Aorta (tissue), 5 donors: Measurements from ENCODE around the gene CFAP251. TPM values are rescaled to one million over a fixed set of nuclear protein-coding genes. Genes with fewer than 3 reads are reported as not detected.

ENCODE experiments used
- ATAC-seq: fragments of 200-7000 bp; cut with Tn5 transposase; one replicate; pipeline ENCODE4 v1.9.1; 2022; ENCODE audit warnings: moderate library complexity; ENCODE audit not compliant: low FRiP score
- DNase-seq, 2 donors: peaks; one replicate each; pipeline ENCODE4 v3.0.0-alpha.2; 2020
- H3K27ac ChIP-seq, 2 donors: one replicate each; pipeline ENCODE4 v1.5.1; 2013; ENCODE audit warnings: low read length in 2 of 2, mild to moderate bottlenecking in 2 of 2, moderate library complexity in 2 of 2, control low read depth in 1 of 2, inconsistent platforms in 1 of 2, low read depth in 1 of 2
- H3K27me3 ChIP-seq, 2 donors: one replicate each; pipeline ENCODE4 v1.6.1; 2013; ENCODE audit warnings: control low read depth in 1 of 2, low read length in 1 of 2, mild to moderate bottlenecking in 1 of 2, moderate library complexity in 1 of 2; ENCODE audit not compliant: insufficient read depth in 2 of 2, control insufficient read depth in 1 of 2
- H3K36me3 ChIP-seq, 2 donors: one replicate each; pipeline ENCODE4 v1.6.1; 2013; ENCODE audit warnings: control low read depth in 1 of 2, low read length in 1 of 2, mild to moderate bottlenecking in 1 of 2; ENCODE audit not compliant: insufficient read depth in 2 of 2, control insufficient read depth in 1 of 2
- H3K4me1 ChIP-seq, 2 donors: one replicate each; pipeline ENCODE4 v1.6.1; 2013; ENCODE audit warnings: low read length in 2 of 2, control low read depth in 1 of 2, mild to moderate bottlenecking in 1 of 2, moderate library complexity in 1 of 2; ENCODE audit not compliant: insufficient read depth in 2 of 2, control insufficient read depth in 1 of 2
- H3K4me3 ChIP-seq, 2 donors: one replicate each; pipeline ENCODE4 v1.5.1; 2013; ENCODE audit warnings: low read length in 2 of 2, control low read depth in 1 of 2, mild to moderate bottlenecking in 1 of 2
- H3K9me3 ChIP-seq: one replicate; pipeline ENCODE4 v1.6.1; 2013; ENCODE audit warnings: mild to moderate bottlenecking, low read length; ENCODE audit not compliant: control insufficient read depth
- WGBS, 2 donors: extraction: QIAGEN DNeasy Blood & Tissue Kit; methylation state at CpG; one replicate each; pipeline ENCODE4 v1.1.7; 2013; 5-methylcytosine and 5-hydroxymethylcytosine counted together
- intact Hi-C, 2 donors: fragments of 100-400 bp; cut with DNase I; formaldehyde crosslinking; loops; one replicate each; pipeline versions ENCODE4 v1.14.2 to v1.15.0; 2022
- polyA plus RNA-seq, 2 donors: library from polyadenylated mRNA; stranded (reverse); fragments of 200-250 nt; gene quantifications; one replicate each; pipeline ENCODE4 v1.2.3, GENCODE V29; 2013
- total RNA-seq, 2 donors: library from RNA; stranded (reverse); fragmentation: NEBNext Ultra II Directional; extraction: Animal tissue kit (Norgen Biotek cat#: 25700); gene quantifications; one replicate each; pipeline ENCODE4 v1.2.1, GENCODE V29; 2021
- donor health status: healthy with polysubstance abuse.
- donor health status: Bipolar disorder and iron deficiency.
- donor health status: DM: no; HTN: no; CAD: no.
- donor health status: DM: no; HTN: no; CAD: no.
- donor health status: DM: yes; HTN: yes; CAD: no.

The CFAP251 gene
- total and polyA plus RNA-seq, 4 donors, result 0.88 to 3.9 (median 2.2) TPM

DNA sequence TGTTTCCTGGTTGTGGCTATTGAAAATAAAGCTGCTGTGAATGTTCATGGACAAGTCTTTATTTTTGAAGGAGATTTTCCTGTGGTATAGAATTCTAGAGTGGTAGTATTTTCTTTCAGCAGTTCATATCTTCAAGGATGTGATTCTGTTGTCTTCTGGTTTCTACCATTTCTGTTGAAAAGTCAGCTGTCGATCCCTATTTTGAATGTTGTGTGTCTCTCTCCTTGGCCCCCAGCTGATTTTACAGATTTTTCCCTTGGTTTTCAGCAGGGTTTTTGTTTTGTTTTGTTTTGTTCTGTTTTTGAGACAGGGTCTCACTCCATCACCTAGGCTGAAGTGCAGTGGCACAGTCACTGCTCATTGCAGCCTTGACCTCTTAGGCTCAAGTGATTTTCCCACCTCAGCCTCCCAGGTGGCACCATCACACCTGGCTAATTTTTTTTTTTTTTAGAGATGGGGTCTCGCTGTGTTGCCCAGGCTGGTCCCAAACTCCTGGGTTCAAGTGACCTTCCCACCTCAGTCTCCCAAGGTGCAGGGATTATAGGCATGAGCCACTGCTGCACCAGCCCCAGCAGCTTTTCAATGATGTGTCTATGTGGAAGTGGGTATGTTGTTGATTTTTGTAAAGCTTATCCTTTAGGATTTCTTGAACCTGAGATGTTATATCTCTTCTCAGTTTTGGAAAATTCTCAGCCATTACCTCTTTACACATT, 28.1 kb downstream of the CFAP251 start:
- intact Hi-C loops, result no loop called here
- ATAC-seq (no peak), DNase-seq (no peak)
- no peak overlapping the region for H3K27ac ChIP-seq
- H3K36me3 ChIP-seq, result no peaks in the 10 kb centered on the region
- no peaks in the 10 kb centered on the region for H3K27me3 ChIP-seq
- no peak overlapping the region for H3K4me3 ChIP-seq
- no peaks in the 10 kb centered on the region for H3K4me1 ChIP-seq
- H3K9me3 ChIP-seq, result no peaks in the 10 kb centered on the region
- WGBS, 2 donors, result 99 to 100% methylated on average over 2 of the region's 2 CpGs

DNA sequence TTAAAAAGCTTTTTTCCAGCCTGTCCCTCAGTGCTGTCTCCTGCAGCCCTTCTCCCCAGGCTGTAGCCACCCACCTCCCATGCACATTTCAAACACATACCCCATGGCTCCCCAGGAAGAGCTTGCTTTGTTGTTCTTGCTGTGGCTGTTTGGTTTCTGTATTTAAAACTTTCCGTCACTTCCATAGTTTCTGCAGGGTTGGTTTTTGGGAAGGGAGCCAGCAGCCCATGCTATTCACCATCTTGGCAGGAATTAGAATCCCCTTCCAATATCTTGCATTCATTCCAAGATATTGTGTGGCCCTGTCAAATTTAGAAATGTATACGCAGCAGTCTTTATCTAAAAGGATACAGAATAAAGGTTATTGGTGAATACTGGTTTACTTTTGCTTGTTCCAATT, 29.6 kb downstream of the CFAP251 start:
- H3K36me3 ChIP-seq, result no peaks in the 10 kb centered on the region
- no peaks in the 10 kb centered on the region for H3K9me3 ChIP-seq
- H3K27ac ChIP-seq, result no peak overlapping the region
- DNase-seq, result no peak
- no peaks in the 10 kb centered on the region for H3K27me3 ChIP-seq
- H3K4me3 ChIP-seq, result no peak overlapping the region
- intact Hi-C loops, result no loop called here
- 22 to 41% methylated on average over 2 of the region's 2 CpGs for WGBS, 2 donors
- H3K4me1 ChIP-seq, result no peaks in the 10 kb centered on the region
- ATAC-seq, result no peak

DNA sequence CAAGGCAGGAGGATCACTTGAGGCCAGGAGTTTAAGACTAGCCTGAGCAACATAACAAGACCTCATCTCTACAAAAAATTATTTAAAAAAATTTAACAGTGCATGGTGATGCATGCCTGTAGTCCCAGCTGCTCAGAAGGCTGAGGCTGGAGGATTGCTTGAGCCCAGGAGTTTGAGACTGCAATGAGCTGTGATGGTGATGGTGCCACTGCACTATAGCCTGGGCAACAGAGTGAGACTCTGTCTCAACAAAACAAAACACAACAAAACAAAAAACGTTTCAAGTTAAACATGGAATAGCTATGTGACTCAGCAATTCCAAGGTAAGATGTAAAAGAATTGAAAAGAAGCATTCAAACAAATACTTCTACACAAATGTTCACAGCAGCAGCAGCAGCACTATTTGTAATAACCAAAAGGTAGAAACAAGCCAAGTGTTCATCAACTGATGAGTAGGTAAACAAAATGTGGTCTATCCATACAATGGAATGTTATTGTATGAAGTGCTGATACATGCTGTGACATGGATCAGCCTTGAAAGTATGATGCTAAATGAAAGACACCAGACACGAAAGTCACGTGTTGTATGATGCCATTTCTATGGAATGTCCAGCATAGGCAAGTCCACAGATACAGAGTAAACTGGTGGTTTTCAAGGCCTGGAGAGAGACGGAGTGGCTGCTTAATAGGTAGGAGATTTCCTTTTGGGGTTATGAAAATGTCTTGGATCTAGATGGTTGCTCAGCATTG, 31.4 kb downstream of the CFAP251 start:
- intact Hi-C loops, result no loop called here
- H3K9me3 ChIP-seq, result no peaks in the 10 kb centered on the region
- DNase-seq (no peak), ATAC-seq (no peak)
- H3K4me1 ChIP-seq, result no peaks in the 10 kb centered on the region
- H3K36me3 ChIP-seq, result no peaks in the 10 kb centered on the region
- H3K27ac ChIP-seq, result no peak overlapping the region
- WGBS, 2 donors, result 21 to 22% methylated on average over 4 of the region's 4 CpGs
- H3K27me3 ChIP-seq, result no peaks in the 10 kb centered on the region
- no peak overlapping the region for H3K4me3 ChIP-seq

DNA sequence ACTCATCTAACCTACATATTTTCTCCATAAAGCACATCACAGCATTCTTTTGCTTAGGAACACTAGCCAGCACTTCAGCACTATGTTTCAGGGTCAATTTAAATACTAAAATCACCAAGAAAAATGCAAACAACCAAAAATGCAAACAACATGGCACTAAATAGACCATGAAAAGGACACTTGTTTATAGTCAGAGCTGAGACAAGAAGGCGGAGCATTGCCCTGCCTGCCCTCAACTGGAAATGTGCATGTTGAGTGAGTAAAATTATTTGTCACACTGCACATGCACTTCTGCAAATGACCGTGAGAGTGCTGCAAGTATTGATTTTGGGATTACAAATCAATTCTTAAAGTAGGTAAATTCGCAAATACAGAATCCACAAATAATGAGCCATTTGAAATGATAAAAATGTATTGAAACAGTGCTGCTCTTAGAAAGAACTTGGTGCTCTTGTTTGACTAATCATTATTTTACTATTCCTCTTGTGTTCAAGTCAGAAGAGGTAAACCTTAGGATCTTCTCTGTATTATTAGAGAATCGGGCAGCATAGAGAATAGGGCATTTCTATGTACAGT, 34.8 kb downstream of the CFAP251 start:
- Histone ChIP-seq H3K9me3 (no peaks in the 10 kb centered on the region), H3K27me3 (no peaks in the 10 kb centered on the region), H3K4me1 (no peaks in the 10 kb centered on the region), H3K27ac (no peak overlapping the region), H3K36me3 (no peaks in the 10 kb centered on the region), H3K4me3 (no peak overlapping the region)
- whole genome bisulfite sequencing, 2 donors, result 98% methylated on average over 4 of the region's 4 CpGs
- no peak for ATAC-seq
- intact Hi-C loops, result no loop called here
- no peak for DNase-seq

DNA sequence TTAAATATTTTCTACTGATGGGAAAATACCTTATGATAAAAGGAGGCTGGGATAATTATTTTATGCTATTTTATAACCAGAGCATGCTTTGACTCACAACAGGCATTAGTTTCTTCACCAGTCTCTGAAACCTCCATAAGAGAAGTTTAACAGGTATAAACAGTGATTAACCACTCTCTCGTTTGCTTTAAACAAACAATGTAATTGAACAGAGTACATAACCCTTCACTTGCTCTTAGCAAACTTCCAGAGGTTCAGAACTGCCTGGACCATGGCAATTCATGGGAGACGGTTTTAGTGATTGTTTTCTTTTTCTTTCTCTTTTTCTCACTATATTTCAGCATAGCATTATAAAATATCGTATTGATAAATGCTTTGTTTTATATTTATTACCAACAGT, 35.3 kb downstream of the CFAP251 start:
- DNase-seq (no peak), ATAC-seq (no peak)
- intact Hi-C loops, result no loop called here
- Histone ChIP-seq H3K27me3 (no peaks in the 10 kb centered on the region), H3K36me3 (no peaks in the 10 kb centered on the region), H3K27ac (no peak overlapping the region), H3K4me1 (no peaks in the 10 kb centered on the region), H3K4me3 (no peak overlapping the region), H3K9me3 (no peaks in the 10 kb centered on the region)
- WGBS, 2 donors, result 77 to 87% methylated on average over 3 of the region's 3 CpGs

DNA sequence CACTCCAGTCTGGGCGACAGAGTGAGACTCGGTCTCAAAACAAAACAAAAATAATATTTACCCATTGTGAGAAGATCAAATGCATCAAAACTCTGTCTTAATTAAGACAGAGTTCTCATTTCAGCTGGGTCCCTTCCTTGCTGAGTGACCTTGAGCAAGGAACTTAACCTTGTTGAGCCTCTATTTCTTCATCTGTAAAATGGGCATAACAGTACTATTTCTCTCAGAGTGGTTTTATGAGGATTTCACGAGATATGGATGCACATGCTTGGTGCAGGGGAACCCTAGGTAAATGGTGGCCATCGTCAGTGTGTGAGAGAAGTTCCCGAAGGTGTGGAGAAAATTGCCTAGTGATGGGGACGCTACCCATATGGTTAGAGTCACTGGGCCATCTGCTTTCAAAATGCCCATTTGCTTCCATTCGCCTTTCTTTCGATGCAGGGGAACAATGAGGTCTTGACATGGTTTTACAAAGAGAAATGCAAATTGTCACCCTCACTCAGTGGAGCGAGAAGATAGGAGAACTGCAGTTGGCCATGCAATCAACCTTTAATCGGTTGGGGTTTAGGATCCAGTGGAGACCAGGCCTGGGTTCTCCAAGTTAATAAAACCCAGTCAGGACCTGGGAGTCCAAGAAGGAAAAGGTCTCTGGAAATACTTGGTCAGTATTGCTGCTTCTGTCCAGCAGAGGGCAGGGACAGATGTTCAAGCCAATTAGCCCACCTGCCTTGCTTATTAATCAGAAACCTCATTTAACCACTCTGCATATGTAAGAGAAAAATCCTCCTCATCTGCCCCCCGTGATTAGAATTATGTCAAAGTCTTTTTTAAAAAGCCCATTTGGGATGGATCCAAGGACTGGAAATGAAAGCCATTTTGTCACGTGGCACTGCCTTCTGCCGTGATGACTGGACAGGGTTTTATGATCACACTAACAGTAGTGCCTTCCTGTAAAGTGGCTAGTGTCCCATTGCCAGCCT, 37.2 kb downstream of the CFAP251 start:
- H3K27ac ChIP-seq, result no peak overlapping the region
- no peak for ATAC-seq
- no peak overlapping the region for H3K4me3 ChIP-seq
- 76 to 82% methylated on average over 13 of the region's 13 CpGs for WGBS, 2 donors
- no peaks in the 10 kb centered on the region for H3K4me1 ChIP-seq
- H3K9me3 ChIP-seq, result no peaks in the 10 kb centered on the region
- H3K27me3 ChIP-seq, result no peaks in the 10 kb centered on the region
- DNase-seq, result no peak
- intact Hi-C loops, result no loop called here
- H3K36me3 ChIP-seq, result no peaks in the 10 kb centered on the region

DNA sequence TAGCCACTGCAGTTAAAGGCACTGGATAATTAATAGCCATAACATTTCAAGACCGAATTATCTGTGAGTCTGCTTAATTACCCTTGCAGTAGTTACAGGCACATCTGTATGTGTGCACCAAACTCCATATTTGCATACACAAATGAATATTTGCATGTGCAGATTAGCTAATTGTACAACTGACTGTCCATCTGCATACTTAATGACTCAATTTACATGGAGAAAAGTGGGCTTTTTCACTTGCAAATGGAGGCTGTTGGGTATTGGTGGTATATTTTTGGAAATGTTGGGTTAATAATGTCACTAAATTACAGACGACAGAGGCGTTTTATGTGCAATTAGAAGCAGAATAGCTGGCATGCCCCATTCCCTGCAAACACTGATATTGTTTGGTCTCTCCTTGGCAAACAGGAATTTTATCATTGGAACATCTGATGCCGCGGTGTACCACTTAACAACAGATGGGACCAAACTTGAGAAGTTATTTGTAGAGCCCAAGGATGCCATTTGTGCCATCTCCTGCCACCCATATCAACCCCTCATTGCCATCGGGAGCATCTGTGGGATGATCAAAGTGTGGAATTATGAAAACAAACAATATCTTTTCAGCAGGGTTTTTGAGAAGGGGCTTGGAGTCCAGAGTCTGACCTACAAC, 39.6 kb downstream of the CFAP251 start:
- Histone ChIP-seq H3K4me3 (no peak overlapping the region), H3K36me3 (no peaks in the 10 kb centered on the region), H3K27me3 (no peaks in the 10 kb centered on the region), H3K27ac (no peak overlapping the region), H3K4me1 (no peaks in the 10 kb centered on the region), H3K9me3 (no peaks in the 10 kb centered on the region)
- no peak for ATAC-seq
- intact Hi-C loops, result no loop called here
- DNase-seq, result no peak
- WGBS, 2 donors, result 85 to 88% methylated on average over 6 of the region's 6 CpGs
